K562 (cell line): Measurements from ENCODE around the gene CSNK1G1. TPM values are rescaled to one million over a fixed set of nuclear protein-coding genes. Genes with fewer than 3 reads are reported as not detected.

ENCODE experiments used
- ATAC-seq: fragments of 200-7000 bp; cut with Tn5 transposase; 3 replicates; pipeline ENCODE4 v1.9.1; 2020; ENCODE audit warnings: moderate library complexity
- BruUV-seq: library from RNA; stranded (reverse); fragments of 400-500 nt; replicated peaks from 2 replicates; lab custom pipeline; 2021; lab: Mats Ljungman, UMichigan
- CTCF ChIA-PET: fragments of 300-600 bp; formaldehyde crosslinking; extraction: SDS; loops from one replicate; lab custom pipeline; 2021; ENCODE audit warnings: low intra/inter-chr PET ratio; lab: Yijun Ruan, JAX
- POLR2A ChIA-PET: fragments of 300-600, 350-650 bp; sonication (Branson Sonifier 250); formaldehyde crosslinking; extraction: SDS; loops from one replicate; lab custom pipeline; 2021; ENCODE audit warnings: antibody characterized with exemption, inconsistent platforms; lab: Yijun Ruan, JAX
- DNase-seq, 4 experiments: peaks; one replicate each; pipeline versions ENCODE4 v3.0.0 to v3.0.0-alpha.2; 2011 to 2018; ENCODE audit warnings: low spot score in 3 of 4, mixed read lengths in 3 of 4; ENCODE audit errors: extremely low read depth in 1 of 4
- FAIRE-seq: peaks from 2 replicates; lab custom pipeline; 2011; peaks lifted over from hg19 to GRCh38; lab: Jason Lieb, UNC
- H2AFZ ChIP-seq: 2 replicates; pipeline ENCODE4 v1.6.0; 2011; ENCODE audit warnings: low read depth, low read length, control low read depth, inconsistent platforms
- H3K27ac ChIP-seq: fragments of 200-600 bp; 3 replicates; pipeline ENCODE4 v1.8.0; 2011; ENCODE audit warnings: low read depth, mild to moderate bottlenecking, control low read depth, inconsistent platforms, low read length, moderate library complexity, mixed read lengths; ENCODE audit errors: extremely low read depth
- H3K27me3 ChIP-seq, 2 experiments: fragments of 300-600 bp in 1 of 2; 2 replicates in 1 of 2; 3 replicates in 1 of 2; pipeline versions ENCODE4 v1.6.0 to v1.8.0; 2011; ENCODE audit warnings: inconsistent platforms in 2 of 2, low read length in 2 of 2, mild to moderate bottlenecking in 1 of 2, mixed read lengths in 1 of 2, moderate library complexity in 1 of 2; ENCODE audit not compliant: control insufficient read depth in 2 of 2, insufficient read depth in 2 of 2
- H3K36me3 ChIP-seq: fragments of 300-600 bp; 3 replicates; pipeline ENCODE4 v1.8.0; 2011; ENCODE audit warnings: mild to moderate bottlenecking, low read length, inconsistent platforms; ENCODE audit not compliant: control insufficient read depth, insufficient read depth
- H3K4me1 ChIP-seq, 2 experiments: fragments of 200-600 bp in 1 of 2; replicated peaks in 1 of 2; 2 replicates in 1 of 2; 3 replicates in 1 of 2; pipeline versions ENCODE4 v1.5.1 to v1.8.0; 2011; ENCODE audit warnings: inconsistent platforms in 2 of 2, low read length in 2 of 2, mild to moderate bottlenecking in 1 of 2, mixed read lengths in 1 of 2, moderate library complexity in 1 of 2; ENCODE audit not compliant: control insufficient read depth in 2 of 2, insufficient read depth in 2 of 2
- H3K4me2 ChIP-seq: 2 replicates; pipeline ENCODE4 v1.6.1; 2011; ENCODE audit warnings: low read length, control low read depth, inconsistent platforms, mixed read lengths; ENCODE audit not compliant: insufficient read depth
- H3K4me3 ChIP-seq: fragments of 200-600 bp; sonication (generic), shearing (Covaris generic); 2 replicates; pipeline ENCODE4 v1.5.1; 2016; ENCODE audit warnings: control low read depth, inconsistent platforms
- H3K79me2 ChIP-seq: fragments of 200-600 bp; 3 replicates; pipeline ENCODE4 v1.8.0; 2011; ENCODE audit warnings: low read length, inconsistent platforms; ENCODE audit not compliant: control insufficient read depth, insufficient read depth
- H3K9ac ChIP-seq, 2 experiments: 2 replicates each; pipeline versions ENCODE4 v1.6.0 to v1.6.1; 2011; ENCODE audit warnings: low read depth in 2 of 2, low read length in 2 of 2, control low read depth in 1 of 2, inconsistent platforms in 1 of 2, mild to moderate bottlenecking in 1 of 2, mixed read lengths in 1 of 2; ENCODE audit not compliant: insufficient read depth in 1 of 2
- H3K9me1 ChIP-seq: one replicate; pipeline ENCODE4 v1.6.0; 2011; ENCODE audit warnings: inconsistent platforms, mild to moderate bottlenecking, low read length, moderate library complexity; ENCODE audit not compliant: control insufficient read depth, insufficient read depth
- H3K9me3 ChIP-seq: replicated peaks from 2 replicates; pipeline ENCODE4 v1.5.1; 2011; ENCODE audit warnings: low read depth, low read length, inconsistent platforms; ENCODE audit not compliant: control insufficient read depth, insufficient read depth
- H4K20me1 ChIP-seq: replicated peaks from 2 replicates; pipeline ENCODE4 v1.6.1; 2011; ENCODE audit warnings: low read length, inconsistent platforms, mixed read lengths; ENCODE audit not compliant: control insufficient read depth, insufficient read depth
- ARHGAP35 ChIP-seq: fragments of 450-650 bp; IDR thresholded peaks from 2 replicates; pipeline ENCODE4 v1.6.1; 2018; ENCODE audit not compliant: partially characterized antibody
- CBFA2T3 ChIP-seq: fragments of 450-650 bp; IDR thresholded peaks from 2 replicates; pipeline ENCODE4 v1.6.1; 2017
- CBX8 ChIP-seq: fragments of 200-600 bp; sonication (generic); IDR thresholded peaks from 2 replicates; pipeline ENCODE4 v1.6.1; 2012; ENCODE audit warnings: borderline replicate concordance, mixed run types, low read depth, mild to moderate bottlenecking, moderate library complexity, mixed read lengths, low read length, control low read depth, inconsistent platforms; ENCODE audit not compliant: poor library complexity, severe bottlenecking; ENCODE audit errors: extremely low read depth
- ESRRA ChIP-seq: fragments of 450-650 bp; IDR thresholded peaks from 2 replicates; pipeline ENCODE4 v1.6.1; 2014; ENCODE audit warnings: low read depth, mild to moderate bottlenecking, moderate library complexity, borderline replicate concordance
- FIP1L1 ChIP-seq: fragments of 200-400 bp; formaldehyde crosslinking; IDR thresholded peaks from 2 replicates; pipeline ENCODE4 v1.6.1; 2018; ENCODE audit warnings: mild to moderate bottlenecking, low read depth, low read length; ENCODE audit not compliant: poor library complexity, severe bottlenecking
- HNRNPH1 ChIP-seq: fragments of 200-400 bp; formaldehyde crosslinking; optimal IDR thresholded peaks from 2 replicates; pipeline ENCODE3; 2017; ENCODE audit warnings: low read depth, mild to moderate bottlenecking, low read length, moderate library complexity
- LARP7 ChIP-seq: fragments of 450-650 bp; IDR thresholded peaks from 2 replicates; pipeline ENCODE4 v1.6.1; 2016
- PHB ChIP-seq: fragments of 250-450 bp; sonication (Bioruptor Pico); IDR thresholded peaks from 2 replicates; pipeline ENCODE4 v1.5.0; 2021
- RNF2 ChIP-seq: sonication (generic); IDR thresholded peaks from 2 replicates; pipeline ENCODE4 v1.6.1; 2016
- STAT5B ChIP-seq: fragments of 250-450 bp; sonication (Bioruptor Pico); IDR thresholded peaks from 2 replicates; pipeline ENCODE4 v1.8.0; 2021; ENCODE audit warnings: mild to moderate bottlenecking, inconsistent platforms
- TAF15 ChIP-seq: fragments of 200-400 bp; formaldehyde crosslinking; IDR thresholded peaks from 2 replicates; pipeline ENCODE4 v1.6.1; 2017; ENCODE audit warnings: mild to moderate bottlenecking, low read depth, low read length, moderate library complexity
- XRCC4 ChIP-seq: IDR thresholded peaks from one replicate; pipeline ENCODE4 v1.6.1; 2011; ENCODE audit not compliant: insufficient read depth, insufficient read length; ENCODE audit errors: extremely low read depth
- ZKSCAN1 ChIP-seq: fragments of 150-350 bp; IDR thresholded peaks from 2 replicates; pipeline ENCODE4 v1.6.1; 2016; ENCODE audit warnings: low read depth, low read length
- ZNF224 ChIP-seq: sonication (generic); formaldehyde crosslinking; IDR thresholded peaks from 2 replicates; pipeline ENCODE4 v1.8.0; 2022; ENCODE audit warnings: mild to moderate bottlenecking, missing genetic modification reagents
- ZNF23 ChIP-seq: fragments of 250-450 bp; sonication (Bioruptor Pico); IDR thresholded peaks from 2 replicates; pipeline ENCODE4 v1.4.0; 2020; ENCODE audit warnings: mild to moderate bottlenecking
- ZNF586 ChIP-seq: fragments of 450-650 bp; formaldehyde crosslinking; conservative IDR thresholded peaks from 2 replicates; pipeline ENCODE4 v1.4.0; 2020; ENCODE audit warnings: mild to moderate bottlenecking, moderate library complexity
- WGBS: fragments of 100-300 bp; shearing (Covaris generic); methylation state at CpG from one replicate; pipeline ENCODE4 v1.1.6; 2016; ENCODE audit warnings: low coverage, mixed read lengths; ENCODE audit not compliant: insufficient coverage; ENCODE audit errors: missing lambda C conversion rate; 5-methylcytosine and 5-hydroxymethylcytosine counted together
- in situ Hi-C: fragments of 300-500 bp; cut with MboI; formaldehyde crosslinking; loops from 4 replicates; pipeline ENCODE4 v1.15.0; 2018; ENCODE audit warnings: inconsistent platforms, mixed read lengths
- intact Hi-C: fragments of 100-400 bp; cut with micrococcal nuclease; formaldehyde crosslinking; loops from 2 replicates; pipeline ENCODE4 v1.14.2; 2022
- polyA plus RNA-seq, 8 experiments: library from polyadenylated mRNA; depleted of rRNA in 4 of 8; stranded (reverse) in 5 of 8; unstranded in 3 of 8; fragments of >200 nt; fragmentation: Nextera tagmentation in 2 of 8; fragmentation: Illumina TruSeq in 1 of 8; extraction: Ambion mirVana in 2 of 8; extraction: Trizol in 1 of 8; gene quantifications; 2 replicates each; pipeline versions ENCODE4 v1.2.1 to v1.2.3, GENCODE V29; 2011 to 2014; ENCODE audit warnings: inconsistent platforms in 1 of 8, missing spikeins in 1 of 8
- total RNA-seq, 7 experiments: library from RNA; depleted of rRNA in 6 of 7; stranded (reverse); fragments of >200 nt in 6 of 7; fragmentation: Illumina TruSeq in 2 of 7; extraction: Trizol in 2 of 7; gene quantifications; 2 replicates each; pipeline versions ENCODE4 v1.2.1 to v1.2.3, GENCODE V29; 2011 to 2021; ENCODE audit warnings: low replicate concordance in 1 of 7
- TF ChIP-seq, protein P1 (sequence below): sonication (generic); formaldehyde crosslinking; IDR thresholded peaks from 2 replicates; pipeline ENCODE4 v1.8.0; 2022; ENCODE audit warnings: mild to moderate bottlenecking, low read depth, missing genetic modification reagents
- TF ChIP-seq, protein P2 (sequence below): fragments of 250-450 bp; sonication (Bioruptor Pico); IDR thresholded peaks from 2 replicates; pipeline ENCODE4 v1.9.0; 2021; ENCODE audit warnings: mild to moderate bottlenecking
- TF ChIP-seq, protein P3 (sequence below), 3 experiments: fragments of 200-800 bp in 1 of 3; sonication (Bioruptor generic) in 1 of 3; sonication (generic) in 1 of 3; formaldehyde crosslinking in 1 of 3; IDR thresholded peaks; 2 replicates each; pipeline versions ENCODE4 v1.6.1 to v1.8.0; 2016 to 2022; ENCODE audit warnings: mild to moderate bottlenecking in 2 of 3, missing compliant biosample characterization in 2 of 3, missing genetic modification characterization in 2 of 3, missing genetic modification reagents in 1 of 3
- TF ChIP-seq, protein P4 (sequence below): sonication (generic); formaldehyde crosslinking; IDR thresholded peaks from 2 replicates; pipeline ENCODE4 v1.8.1; 2022; ENCODE audit warnings: missing genetic modification reagents

The CSNK1G1 gene
- total and polyA plus RNA-seq, 9 of the 15 experiments (the other 6 are each of a cell fraction or from before 2014, with no cell fraction given) = 4.5 to 18.5 (median 9.5) TPM

DNA sequence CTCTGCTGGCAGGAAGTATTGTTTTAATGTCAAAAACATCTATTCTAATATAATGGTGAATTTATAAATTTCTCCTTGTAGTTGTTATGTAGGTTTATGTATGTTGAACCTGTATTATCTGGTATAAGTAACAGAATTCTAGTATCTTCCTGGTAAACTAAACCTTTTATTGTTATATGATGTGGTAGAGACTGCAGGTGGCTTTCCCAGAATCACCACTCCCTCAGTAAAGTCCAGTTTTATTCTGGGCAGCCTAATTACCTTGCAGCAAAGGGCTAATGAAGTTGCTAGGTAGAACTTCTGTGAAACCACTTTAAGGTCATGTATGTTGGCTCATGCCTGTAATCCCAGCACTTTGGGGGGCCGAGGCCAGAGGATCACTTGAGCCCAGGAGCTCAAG is 15.6 kb downstream of the CSNK1G1 start:
- ChIA-PET CTCF (no interaction called here), POLR2A (interaction anchor here (2.0 kb wide), 1 partner anchor 10 kb away, joined by 7 read pairs; no protein-coding TSS in a partner anchor)
- in situ Hi-C loops = no loop called here
- intact Hi-C loops = no loop called here
- Histone ChIP-seq H3K9me1 (no peaks in the 10 kb centered on the region), H3K27ac (no peak overlapping the region), H3K36me3 (peaks cover 16% of the 10 kb centered on the region; the same call in 2 of the 3 replicates), H3K27me3 (no peaks in the 10 kb centered on the region), H3K79me2 (peaks cover 21% of the 10 kb centered on the region), H2AFZ (no peak overlapping the region), H3K9me3 (no peaks in the 10 kb centered on the region), H3K4me1 (no peaks in the 10 kb centered on the region; a peak in 1 of 5 replicates), H3K9ac (no peak overlapping the region), H4K20me1 (no peaks in the 10 kb centered on the region), H3K4me2 (no peak overlapping the region), H3K4me3 (no peak overlapping the region)
- TF ChIP-seq ZNF586 (CRISPR knock-in tag) (no peak), ZKSCAN1 (no peak), STAT5B (CRISPR knock-in tag) (no peak), RNF2 (no peak), ARHGAP35 (no peak), PHB (CRISPR knock-in tag) (no peak), LARP7 (no peak), ESRRA (no peak), ZNF23 (CRISPR knock-in tag) (no peak), ZNF224 (CRISPR knock-in tag) (no peak), CBFA2T3 (no peak), TAF15 (no peak), FIP1L1 (no peak), XRCC4 (no peak), HNRNPH1 (no peak), CBX8 (no peak)
- TF ChIP-seq, protein P1, sequence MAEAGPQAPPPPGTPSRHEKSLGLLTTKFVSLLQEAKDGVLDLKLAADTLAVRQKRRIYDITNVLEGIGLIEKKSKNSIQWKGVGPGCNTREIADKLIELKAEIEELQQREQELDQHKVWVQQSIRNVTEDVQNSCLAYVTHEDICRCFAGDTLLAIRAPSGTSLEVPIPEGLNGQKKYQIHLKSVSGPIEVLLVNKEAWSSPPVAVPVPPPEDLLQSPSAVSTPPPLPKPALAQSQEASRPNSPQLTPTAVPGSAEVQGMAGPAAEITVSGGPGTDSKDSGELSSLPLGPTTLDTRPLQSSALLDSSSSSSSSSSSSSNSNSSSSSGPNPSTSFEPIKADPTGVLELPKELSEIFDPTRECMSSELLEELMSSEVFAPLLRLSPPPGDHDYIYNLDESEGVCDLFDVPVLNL = no peak
- TF ChIP-seq, protein P2, sequence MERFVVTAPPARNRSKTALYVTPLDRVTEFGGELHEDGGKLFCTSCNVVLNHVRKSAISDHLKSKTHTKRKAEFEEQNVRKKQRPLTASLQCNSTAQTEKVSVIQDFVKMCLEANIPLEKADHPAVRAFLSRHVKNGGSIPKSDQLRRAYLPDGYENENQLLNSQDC (CRISPR knock-in tag) = no peak
- TF ChIP-seq, protein P3, sequence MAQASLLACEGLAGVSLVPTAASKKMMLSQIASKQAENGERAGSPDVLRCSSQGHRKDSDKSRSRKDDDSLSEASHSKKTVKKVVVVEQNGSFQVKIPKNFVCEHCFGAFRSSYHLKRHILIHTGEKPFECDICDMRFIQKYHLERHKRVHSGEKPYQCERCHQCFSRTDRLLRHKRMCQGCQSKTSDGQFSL (CRISPR knock-in tag; IDR thresholded peaks at IDR 0.05) = no peak
- TF ChIP-seq, protein P3 (tag; IDR thresholded peaks at IDR 0.05) = no peak
- TF ChIP-seq, protein P4, sequence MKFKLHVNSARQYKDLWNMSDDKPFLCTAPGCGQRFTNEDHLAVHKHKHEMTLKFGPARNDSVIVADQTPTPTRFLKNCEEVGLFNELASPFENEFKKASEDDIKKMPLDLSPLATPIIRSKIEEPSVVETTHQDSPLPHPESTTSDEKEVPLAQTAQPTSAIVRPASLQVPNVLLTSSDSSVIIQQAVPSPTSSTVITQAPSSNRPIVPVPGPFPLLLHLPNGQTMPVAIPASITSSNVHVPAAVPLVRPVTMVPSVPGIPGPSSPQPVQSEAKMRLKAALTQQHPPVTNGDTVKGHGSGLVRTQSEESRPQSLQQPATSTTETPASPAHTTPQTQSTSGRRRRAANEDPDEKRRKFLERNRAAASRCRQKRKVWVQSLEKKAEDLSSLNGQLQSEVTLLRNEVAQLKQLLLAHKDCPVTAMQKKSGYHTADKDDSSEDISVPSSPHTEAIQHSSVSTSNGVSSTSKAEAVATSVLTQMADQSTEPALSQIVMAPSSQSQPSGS (CRISPR knock-in tag) = no peak
- ATAC-seq (no peak), FAIRE-seq (no peak), DNase-seq (no peak)
- WGBS = 100% methylated on average over 1 of the region's 1 CpG
- no TSS peak for BruUV-seq
